Ureter (tissue), 1 donor: Measurements from ENCODE around the gene MSI2. TPM values are rescaled to one million over a fixed set of nuclear protein-coding genes. Genes with fewer than 3 reads are reported as not detected.

Source experiments
- DNase-seq: peaks from one replicate; pipeline ENCODE4 v3.0.0-alpha.2; 2020; ENCODE audit warnings: low spot score
- total RNA-seq: library from RNA; stranded (reverse); gene quantifications from one replicate; pipeline ENCODE4 v1.2.4, GENCODE V29; 2023
- donor health status: DM: yes; HTN: yes; CAD: no.

The MSI2 gene
- total RNA-seq, 1 donor from 2014 or later: 230 TPM

DNA sequence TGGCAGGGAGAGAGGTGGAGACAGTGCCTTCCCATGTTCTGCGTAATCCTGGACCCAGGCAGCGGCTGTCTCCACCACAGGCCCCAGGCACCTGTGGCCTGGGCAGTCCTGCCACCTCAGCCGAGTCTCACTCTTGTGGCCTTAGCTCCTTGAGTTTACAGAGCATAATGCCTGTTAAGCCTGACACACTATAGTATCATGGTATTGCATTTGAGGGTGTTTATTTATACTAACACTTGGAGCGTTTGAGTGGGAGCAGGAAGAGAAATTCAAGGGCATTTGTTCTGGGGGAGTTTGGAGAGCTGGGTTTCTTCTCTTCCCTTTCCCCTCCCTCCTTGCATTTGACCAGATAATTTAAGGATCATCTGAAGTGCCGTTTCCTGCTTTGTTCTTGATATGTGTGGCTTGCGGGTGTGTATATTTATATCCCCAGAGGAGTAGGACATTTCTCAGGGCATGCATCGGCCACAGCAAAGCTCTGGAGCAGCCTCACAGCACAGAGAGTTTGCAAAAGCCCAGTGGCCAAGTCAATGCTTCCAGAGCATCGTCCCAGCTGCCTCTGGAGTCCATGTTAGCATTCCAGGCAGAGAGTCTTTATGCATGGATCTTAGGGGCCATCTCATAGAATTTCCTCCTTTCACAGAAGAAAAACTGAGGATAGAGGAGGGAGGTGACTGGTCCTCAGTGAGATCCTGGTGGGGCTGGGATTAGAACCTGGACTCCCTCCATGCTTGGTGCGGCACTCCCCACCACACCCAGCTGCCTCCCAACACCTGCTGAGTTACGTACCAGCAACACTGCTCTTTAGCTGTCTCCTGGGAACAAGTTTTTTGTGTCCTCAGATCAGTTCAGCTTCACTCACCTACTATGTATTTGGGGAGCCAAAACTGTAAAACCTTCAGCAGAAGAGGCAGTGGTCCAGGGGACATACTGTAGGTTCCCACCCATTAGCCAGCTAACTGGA lies 266.0 kb downstream of the MSI2 start:
- no peak for DNase-seq

GRCh38 chr17:57523926-57524632 lies 267.8 kb downstream of the MSI2 start:
- DNase-seq: peak; percentile 61

- DNase-seq: no peak
Observed at GRCh38 chr17:57524839-57525568, 268.7 kb downstream of the MSI2 start.

DNA sequence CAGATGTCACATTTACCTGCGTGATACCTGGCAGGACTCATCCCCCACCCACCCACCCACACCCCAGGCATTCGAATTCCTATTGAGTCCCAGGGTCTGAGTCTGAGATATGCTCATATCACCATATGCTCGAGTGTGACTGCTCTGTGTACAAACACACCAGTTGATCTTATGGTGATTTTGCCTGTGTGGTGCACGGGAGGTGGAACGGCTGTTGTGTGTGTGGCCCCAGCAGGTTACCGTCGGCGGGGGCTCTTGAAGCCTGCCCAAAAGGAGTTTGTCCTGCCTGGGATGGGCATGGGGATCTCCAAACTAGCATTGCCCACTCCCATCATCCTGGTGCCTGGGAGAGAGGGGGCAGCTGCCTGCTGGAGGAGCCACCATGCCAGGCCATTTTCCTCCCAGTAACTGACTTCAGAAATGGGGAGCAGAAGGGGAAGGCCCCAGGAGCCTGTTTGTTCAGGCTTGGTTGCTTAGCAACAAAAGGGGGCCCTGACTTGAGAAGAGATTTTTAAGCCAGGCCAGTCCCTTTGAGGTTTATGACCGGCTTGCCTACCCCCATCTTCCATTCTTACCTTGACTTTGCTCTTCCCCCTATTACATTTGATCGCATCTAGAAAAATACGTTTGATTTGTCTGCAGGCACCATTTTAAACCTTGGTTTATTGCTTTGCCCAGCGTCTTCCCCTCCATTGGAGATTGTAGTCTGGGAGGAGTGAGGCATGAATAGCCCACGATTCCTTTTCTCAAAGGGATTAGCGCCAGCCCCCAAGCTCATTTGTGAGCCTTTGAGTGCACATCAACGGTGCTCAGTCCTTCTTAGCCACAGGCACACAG lies 271.1 kb downstream of the MSI2 start:
- DNase-seq: no peak

DNA sequence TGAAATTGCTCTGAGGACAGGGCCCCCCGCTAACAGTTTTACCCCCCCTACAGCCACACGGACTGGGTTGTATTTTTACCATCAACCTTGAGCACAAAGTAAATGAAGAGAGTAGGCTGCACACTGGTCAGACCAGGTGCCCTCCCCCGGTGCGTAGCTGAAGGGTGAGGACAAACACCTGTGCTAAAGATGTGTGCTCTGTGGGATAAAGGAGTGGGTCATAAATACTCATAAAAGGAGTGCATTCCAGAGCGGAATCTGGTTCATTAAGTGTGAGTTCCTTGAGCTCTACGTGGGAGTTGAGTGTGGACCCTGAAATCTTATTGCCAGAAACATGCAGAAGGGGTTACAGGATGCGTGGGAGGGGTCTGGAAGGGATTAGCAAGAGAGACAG lies 271.7 kb downstream of the MSI2 start:
- no peak for DNase-seq

DNA sequence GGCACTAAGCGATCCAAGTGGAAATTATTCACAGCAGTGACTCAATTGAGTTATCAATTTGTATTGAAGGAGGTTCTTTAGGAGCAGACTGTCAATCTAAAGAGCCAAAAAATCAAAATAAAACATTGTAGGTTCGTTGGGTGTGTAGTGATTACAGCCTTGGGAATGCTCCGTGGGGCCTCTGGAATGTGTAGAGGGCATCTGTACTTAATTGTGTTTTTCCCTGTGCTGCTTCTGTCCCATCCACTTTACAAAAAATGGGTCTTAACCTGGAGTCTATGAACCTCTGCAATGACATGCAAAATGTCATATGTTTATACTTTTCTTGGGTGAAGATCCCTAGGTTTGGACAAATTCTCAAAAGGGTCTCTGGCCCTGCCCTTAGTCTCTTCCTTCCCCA lies 273.7 kb downstream of the MSI2 start:
- DNase-seq: no peak

- DNase-seq: no peak
Observed at GRCh38 chr17:57530508-57530907, 274.2 kb downstream of the MSI2 start.

GRCh38 chr17:57531078-57531477 lies 274.8 kb downstream of the MSI2 start:
- no peak for DNase-seq

- no peak for DNase-seq
Observed at GRCh38 chr17:57531648-57532504, 275.6 kb downstream of the MSI2 start.

DNA sequence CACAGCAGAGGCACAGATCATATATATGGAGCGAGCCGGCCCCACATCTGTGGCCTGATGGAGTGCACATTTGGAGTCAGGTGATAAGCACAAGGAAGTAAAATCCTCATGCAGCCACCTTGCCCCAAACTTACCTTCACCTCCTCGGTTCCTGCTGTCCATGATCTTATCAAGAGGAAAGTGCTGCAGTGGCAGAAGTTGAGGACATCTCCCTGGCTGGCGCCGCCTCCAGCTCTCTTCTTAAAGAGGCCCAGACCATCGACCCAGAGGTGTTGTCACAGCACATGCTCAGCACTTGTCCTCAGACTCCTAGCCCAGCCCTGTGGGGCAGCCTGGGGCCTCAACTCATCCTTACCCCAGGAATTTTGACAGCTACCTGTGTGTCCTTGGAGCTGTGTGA lies 276.2 kb downstream of the MSI2 start:
- no peak for DNase-seq

DNA sequence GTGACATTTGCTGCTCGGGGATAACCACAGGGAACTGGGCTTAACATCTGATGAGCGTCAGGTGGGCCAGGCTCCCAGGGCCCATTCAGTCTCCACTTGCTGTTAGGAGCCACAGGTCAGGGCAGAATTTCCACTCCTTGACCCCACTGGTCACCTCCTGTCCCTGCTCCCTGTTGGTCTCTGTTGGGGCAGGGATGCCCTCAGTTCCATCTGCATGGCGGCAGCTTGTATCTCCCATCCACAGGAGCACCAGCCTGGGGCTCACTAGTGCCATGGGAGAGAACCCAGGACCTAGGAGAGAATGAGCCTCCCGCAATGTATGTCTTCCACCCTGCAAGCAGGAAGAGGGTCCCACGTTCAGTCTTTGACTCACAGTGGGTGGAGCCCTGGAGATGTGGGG lies 276.6 kb downstream of the MSI2 start:
- no peak for DNase-seq

- DNase-seq: no peak
Observed at GRCh38 chr17:57533684-57534305, 277.5 kb downstream of the MSI2 start.

- no peak for DNase-seq
Observed at GRCh38 chr17:57534863-57535248, 278.5 kb downstream of the MSI2 start.

DNA sequence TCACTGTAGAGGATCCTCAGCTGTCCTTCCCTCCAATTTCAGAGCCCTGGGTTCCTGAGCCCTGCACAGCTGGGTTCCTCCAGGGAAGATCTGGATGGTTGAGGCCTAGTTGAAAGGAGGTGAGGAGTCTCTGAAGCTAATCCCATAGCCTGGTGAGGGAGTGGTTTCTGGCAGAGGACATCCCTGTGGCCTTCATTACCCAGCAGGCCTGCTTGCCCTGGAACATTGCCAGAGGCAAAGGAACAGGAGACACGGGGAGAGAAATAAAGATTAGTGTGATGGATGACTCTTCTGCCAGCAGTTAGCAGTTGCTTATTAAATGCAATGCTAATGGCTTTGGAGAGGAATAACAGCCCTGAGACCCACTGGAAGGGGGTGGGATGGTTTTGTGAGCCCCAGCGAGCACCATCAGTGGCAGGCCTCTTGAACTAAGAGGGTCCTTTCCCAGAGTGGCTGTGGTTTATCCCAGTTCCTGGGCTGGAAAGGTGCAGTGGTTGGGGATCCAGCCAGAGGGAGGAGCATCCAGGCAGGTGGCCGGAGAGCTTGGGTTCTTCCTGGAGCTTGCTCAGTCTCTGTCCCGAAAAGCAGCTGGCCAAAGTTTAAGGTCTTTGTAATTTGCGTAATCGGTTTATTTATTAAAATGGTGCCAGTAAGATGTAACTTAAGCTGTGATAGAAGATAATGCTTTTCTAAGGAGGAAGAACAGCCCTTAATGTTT lies 279.1 kb downstream of the MSI2 start:
- no peak for DNase-seq

DNA sequence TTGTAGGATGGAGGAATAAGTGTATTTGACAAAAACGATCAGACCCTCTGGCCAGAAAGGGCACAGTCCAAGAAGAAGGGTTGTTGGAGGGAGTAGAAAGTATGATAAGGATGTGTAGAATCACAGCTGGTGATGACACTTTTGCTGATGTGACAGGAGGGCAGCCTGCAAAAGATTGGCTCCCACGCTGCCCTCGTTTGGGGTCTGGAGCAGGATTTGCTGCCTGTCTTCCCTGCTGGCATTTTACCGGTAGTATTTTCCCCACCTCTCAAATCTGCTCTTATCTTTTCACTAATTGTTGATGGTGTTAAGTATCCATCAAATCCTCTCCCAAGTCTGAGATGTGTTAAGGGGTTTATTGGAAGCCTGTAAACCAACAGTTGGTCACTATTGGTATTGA lies 280.0 kb downstream of the MSI2 start:
- DNase-seq: no peak

DNA sequence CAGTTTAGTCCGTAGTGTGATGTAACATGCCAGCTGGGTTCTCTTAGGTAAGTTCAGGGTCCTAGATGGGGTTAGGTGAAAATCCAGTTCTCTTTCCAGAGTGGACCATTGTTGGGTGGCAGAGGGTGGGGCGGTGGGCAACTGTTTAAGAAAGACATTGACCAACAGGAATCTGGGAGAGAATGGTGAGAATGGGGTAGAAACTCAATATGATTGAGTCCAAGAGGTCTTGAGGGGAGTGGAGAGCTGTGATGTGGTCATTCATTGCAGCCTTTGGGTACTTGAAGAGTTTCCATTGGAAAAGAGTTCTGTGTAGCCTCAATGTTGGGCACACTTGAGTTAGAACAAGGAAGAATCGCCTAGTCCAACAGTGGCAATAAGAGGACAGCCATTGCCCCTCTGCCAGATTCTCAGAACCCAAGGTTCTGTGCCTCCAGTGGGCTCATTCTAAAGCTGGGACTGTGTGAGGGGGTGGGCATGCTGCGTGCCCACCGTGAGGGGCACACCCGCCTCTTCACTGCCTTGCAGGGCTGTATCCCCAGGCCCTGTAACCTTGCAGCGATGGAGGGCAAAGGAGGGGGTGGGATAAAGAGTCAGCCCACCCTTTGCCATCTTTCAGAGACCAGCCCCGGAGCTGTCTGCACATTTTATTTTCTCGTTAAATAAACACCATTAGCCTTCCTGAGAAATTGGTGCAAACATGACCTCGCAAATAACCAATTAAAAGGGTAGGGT lies 280.6 kb downstream of the MSI2 start:
- no peak for DNase-seq

DNA sequence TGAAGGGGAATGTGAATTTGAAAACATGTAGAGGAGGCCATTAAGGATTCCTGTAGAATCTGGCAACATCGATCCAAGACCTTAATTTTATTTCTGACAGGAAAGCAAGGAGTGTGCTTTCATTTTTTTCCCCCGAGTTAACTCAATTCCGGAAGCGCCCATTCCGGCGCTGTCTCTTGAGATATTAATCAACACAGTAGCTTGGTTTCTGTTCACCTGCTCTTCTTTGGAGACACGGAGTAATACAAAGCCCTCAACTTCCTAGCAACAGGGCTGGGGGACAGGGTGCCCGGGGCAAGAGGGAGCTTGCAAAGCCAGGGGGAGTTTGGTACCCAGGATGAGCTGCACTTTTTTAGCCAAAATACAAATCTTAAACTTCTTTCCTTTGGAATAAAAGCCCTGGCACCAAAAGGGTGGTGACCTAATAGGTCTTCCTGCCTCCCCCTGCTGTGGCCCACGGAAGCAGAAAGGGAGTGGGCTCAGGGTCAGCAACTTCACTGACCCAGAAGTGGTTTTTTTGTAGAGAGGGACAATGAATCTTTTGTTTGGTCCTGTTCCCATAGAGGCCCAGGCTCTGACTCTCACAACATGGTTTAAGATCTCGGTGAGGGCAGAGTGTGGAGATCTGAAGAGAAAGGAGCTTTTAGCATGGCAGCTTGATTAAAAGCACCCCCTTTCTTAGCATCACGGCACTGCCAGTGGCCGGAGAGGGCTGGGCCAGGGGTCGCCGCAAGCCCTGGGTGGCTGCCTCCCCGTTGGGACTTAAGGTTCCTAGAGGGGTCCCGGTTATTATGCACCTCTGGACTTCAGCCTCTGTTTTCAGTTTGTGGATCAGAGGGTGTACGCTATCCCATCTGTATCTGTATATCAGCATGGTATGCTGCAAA lies 281.4 kb downstream of the MSI2 start:
- DNase-seq: no peak
